ENCODE data around the gene NPIPB2.

- TF ChIP-seq CTCF (conservative IDR thresholded peaks at IDR 0.05; ENCODE audit: low read depth, low read length) = no peak
- TF ChIP-seq EZH2 (IDR thresholded peaks at IDR 0.05; ENCODE audit: low read length, unreplicated experiment) = no peak
Measured at GRCh38 chr16:11890231-11890965, 51.4 kb downstream of the NPIPB2 start.

Measured in PC-3 (cell line).